HG03432 (cell line): Measurements from ENCODE around the gene ASAP2.
A peak's percentile ranks its signal among the peaks of the same experiment; 100 is the strongest.

ENCODE experiments used
- ATAC-seq: cut with Tn5 transposase; IDR thresholded peaks from one replicate; pipeline ENCODE4 v1.9.1; 2021; ENCODE audit warnings: mild to moderate bottlenecking, moderate library complexity; ENCODE audit not compliant: unreplicated experiment

ASAP2 gene

DNA sequence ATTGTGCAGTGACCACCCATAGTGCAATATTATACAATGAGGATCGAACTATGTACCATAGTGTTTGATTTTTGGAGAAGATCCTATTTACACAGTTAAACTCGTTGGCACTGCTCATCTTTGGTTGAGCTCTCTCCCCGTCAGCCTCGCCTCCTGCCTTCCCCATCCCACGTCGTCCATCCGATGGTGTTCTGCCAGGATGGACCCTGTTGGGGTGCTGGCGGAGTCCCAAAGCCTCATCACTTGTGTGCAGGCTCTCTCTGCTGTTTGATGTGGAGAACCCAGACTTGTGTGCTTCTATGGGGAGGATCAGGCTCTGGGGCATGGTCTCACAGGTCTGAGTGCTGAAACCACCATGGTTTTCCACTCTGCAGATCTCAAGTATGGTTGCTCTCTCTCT, 131.3 kb downstream of the ASAP2 start:
- ATAC-seq = no peak

DNA sequence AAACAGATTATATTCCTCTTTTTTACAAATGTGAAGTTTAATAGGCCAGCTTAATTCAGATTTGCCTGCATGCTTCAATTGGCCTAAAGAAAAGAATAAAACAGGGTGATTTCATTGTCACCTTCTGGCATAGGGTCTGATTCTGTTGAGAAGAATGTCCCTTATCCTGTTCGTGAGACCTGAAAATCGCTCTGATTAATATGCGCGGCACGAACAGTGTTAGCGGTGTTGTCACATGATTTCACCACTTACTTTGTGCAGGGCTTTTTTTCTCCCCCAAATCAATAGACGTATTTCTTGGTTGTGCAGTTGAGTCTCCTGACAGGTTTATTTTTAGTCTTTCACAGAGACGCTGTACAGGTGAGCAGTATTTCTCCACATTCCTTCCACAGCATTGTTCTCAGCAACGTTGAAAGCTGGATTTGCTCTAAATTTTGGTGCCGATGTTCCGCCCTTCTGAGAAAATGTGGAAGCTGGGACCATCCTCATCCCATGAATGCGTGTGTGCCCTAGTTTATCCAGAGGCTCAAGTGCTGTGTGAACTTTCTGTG, 134.8 kb downstream of the ASAP2 start:
- no peak for ATAC-seq

GRCh38 chr2:9342659-9343058, 136.0 kb downstream of the ASAP2 start:
- no peak for ATAC-seq

GRCh38 chr2:9343524-9343923, 136.9 kb downstream of the ASAP2 start:
- ATAC-seq = no peak

DNA sequence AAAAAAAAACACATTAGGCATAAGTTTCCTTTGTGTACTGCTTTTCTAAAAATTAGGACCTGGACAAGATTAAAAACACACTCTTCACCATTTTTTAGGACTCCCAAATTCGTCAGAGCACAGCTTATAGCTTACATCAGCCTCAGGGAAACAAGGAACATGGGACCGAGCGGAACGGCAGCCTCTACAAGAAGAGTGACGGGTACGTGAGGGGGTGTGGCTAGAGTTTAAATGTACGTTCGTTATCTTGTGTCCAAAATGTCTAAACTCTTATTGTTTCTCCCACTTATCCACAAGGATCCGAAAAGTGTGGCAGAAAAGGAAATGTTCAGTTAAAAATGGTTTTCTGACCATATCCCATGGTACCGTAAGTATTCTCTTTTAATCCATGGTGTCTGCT, 137.8 kb downstream of the ASAP2 start:
- ATAC-seq = no peak

DNA sequence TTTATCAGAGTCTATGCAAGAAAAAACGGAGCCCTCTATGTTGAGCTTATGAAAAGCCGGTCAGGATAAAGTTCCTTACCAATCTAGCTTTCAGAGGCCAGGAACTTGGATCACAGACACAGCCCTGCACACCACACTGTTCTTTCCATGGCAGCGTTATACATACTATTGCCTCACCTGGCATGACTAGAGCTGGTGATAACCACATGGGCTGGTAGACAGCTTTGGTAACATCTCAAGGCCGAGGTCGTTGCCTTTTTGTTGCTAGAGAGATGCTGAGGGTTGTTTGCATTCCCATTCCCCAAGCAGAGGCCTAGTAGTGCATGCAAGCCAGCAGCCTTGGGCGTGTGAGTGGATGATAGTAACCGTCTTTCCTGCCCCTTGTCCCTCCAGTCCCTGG, 138.7 kb downstream of the ASAP2 start:
- ATAC-seq = no peak

GRCh38 chr2:9345997-9346396, 139.4 kb downstream of the ASAP2 start:
- ATAC-seq = no peak

DNA sequence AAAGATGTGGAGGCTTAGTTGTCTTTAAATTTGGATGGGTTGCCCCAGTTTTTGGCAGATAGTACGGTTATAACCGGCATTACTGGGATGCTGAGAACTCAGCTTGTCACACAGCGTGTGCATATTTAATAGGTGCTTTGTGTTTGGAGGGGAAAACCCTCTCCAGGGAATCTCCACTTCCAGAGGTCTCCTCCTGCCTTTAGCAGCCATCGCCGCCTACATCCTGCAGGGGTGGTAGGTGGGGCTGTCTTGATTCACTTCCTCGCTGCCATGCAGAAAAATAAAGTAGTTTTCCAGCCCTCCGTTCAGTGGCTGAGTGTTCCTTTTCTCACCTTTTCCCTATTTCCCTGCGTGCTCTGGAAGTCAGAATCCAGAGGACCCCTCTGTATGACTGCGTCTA, 140.3 kb downstream of the ASAP2 start:
- no peak for ATAC-seq

- ATAC-seq = no peak
These were observed 140.8 kb downstream of the ASAP2 start for GRCh38 chr2:9347411-9347881.

DNA sequence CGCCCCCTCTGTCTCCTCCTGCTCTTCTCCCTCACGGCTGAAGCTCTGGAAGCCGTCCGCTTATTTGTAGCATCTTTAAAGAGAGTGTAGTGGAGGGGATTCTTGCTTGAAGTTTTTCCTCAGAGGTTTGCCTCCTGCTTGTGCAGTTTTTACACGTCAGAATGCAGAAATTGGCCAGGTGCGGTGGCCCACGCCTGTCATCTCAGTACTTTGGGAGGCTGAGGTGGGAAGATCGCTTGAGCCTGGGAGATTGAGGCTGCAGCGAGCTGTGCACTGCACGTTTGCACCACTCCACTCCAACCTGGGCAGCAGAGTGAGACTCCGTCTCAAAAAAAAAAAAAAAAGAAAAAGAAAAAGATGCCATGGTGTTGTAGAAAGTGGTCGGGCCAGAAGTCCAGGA, 147.7 kb downstream of the ASAP2 start:
- no peak for ATAC-seq

DNA sequence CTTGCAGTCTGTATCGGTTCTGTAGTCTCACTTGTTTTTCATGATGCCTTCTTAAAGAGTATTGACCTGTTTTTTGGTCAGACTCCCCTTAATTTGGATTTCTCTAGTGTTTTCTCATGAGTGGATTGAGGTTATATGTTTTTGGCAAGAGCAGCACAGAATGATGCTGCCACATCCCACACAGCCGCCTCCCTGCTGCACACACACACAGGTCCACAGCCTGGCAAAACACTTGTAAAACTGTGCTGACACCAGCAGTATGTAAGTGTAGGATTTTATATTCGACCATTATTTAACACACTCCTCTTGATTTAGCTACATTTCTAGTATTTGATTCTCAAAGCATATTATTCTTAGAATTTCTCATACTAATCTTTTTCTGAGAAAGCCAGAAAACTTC, 148.7 kb downstream of the ASAP2 start:
- ATAC-seq = no peak

GRCh38 chr2:9355716-9356115, 149.1 kb downstream of the ASAP2 start:
- no peak for ATAC-seq

DNA sequence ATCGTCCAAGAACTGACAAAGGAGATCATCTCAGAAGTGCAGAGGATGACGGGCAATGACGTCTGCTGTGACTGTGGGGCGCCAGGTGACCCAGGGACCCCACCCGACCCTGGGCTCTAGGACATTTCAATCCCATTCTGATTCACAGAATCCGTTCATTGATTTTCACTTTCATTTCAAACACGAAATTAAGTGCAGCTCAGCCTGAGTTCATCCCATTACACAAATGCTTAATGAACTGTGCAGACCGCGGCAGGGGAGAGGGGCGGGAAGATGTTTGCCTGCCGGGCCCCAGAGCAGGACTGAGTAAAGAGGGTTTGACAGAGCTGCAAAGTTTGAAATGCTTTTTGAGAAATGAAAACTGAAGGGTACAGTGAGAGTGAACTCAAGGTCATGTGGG, 149.6 kb downstream of the ASAP2 start:
- no peak for ATAC-seq

GRCh38 chr2:9358846-9359245, 152.2 kb downstream of the ASAP2 start:
- no peak for ATAC-seq

DNA sequence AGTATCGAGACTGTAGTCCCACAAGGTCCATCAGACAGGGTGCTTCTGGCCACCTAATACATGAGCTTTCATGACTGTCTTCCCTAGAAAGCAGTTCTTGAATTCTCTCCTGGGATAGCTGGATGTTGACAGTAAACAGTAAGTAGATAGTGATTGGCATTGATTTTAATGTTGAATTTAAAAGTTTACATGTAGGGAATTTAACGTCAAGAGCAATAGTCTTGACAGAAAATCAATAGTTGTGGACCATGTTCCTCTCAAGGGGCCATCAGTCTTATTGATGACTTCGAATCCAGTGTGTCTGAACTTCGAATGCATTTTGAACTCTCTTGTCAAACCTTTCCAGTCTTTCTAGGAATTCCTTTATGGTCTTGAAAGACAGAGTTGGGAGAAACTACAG, 152.9 kb downstream of the ASAP2 start:
- ATAC-seq = no peak

DNA sequence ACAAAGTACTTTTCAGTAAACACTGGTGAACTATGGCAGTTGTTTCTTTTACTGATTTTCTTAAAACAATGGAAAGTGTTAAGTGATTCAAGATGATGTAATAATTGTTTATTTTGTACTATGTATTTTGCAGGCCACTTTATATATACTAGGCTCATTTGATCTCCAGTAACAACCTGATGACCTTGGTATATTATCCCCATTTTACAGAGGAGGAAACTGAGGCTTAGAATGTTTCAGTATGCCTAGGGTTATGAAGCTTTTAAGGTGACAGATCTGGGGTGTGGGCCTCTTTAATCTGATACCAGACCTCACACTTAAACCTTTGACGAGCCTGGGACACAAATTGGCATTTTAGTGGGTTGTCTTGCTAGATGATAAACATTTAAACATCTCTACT, 153.5 kb downstream of the ASAP2 start:
- no peak for ATAC-seq

DNA sequence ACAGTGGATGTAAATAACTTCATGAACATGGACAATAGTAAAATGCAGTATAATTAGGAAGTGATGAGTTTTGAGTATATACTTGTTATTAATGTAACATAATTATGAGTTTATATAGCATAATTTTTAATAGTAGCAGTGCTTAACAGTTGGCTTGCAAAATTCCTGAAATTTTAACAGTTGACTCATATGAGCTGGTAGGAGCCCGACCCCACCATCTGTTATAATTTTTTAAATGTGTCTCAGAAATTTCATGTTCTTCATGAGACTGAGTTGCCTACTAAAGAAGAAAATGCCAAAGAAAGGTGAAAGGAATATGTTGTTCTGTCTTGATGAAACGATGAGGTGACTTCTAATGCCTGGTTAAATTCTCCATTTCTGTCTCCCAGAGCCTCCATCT, 154.1 kb downstream of the ASAP2 start:
- ATAC-seq = no peak

DNA sequence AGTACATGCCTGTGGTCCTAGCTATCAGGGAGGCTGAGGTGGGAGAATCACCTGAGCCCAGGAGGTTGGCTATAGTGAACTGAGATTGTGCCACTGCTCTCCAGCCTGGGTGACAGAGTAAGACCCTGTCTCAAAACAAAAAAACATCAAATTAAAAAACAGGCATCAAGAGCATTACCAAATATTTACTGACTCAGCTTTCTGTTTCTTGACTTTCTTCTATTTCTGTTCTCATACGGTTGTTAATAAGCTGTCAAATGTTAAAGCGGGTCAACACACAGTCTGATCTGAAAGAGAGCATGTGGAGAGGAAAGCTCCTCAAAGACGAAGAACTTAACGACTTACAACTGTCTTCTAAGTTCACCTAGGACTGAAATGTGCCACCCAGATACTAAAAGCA, 157.8 kb downstream of the ASAP2 start:
- ATAC-seq = no peak

DNA sequence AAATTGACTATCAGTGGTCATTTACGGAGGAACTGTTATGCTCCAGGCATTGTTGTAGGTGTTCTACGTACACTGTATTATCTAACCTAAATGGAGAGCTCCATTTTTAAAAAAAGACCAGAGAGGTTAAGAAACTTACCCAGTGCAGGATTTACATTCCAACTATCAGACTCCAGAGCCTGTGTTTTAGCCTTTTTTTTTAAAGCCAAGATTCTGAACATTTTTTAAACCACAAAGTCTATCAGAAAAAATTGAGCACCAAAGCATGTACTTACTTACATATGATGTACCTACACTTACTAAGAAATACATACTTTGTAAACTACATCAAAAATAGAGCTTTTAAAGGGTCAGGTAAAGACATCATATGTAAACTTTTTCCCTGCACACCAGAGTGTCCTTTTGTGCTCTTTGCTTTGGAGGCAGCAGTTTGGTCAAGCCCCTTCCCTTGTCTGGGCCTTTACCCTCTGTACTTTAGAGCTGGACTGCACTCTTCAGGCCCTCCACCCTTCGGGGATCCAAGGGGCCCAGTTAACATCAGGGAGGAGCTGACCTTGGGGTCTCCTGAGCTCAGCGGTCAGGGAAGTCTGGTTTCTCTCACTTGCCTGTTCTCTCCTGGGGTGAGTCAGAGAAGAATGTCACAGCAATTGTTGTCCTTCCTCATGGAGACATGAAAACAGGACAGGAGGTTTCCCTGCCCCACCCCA, 158.3 kb downstream of the ASAP2 start:
- no peak for ATAC-seq

DNA sequence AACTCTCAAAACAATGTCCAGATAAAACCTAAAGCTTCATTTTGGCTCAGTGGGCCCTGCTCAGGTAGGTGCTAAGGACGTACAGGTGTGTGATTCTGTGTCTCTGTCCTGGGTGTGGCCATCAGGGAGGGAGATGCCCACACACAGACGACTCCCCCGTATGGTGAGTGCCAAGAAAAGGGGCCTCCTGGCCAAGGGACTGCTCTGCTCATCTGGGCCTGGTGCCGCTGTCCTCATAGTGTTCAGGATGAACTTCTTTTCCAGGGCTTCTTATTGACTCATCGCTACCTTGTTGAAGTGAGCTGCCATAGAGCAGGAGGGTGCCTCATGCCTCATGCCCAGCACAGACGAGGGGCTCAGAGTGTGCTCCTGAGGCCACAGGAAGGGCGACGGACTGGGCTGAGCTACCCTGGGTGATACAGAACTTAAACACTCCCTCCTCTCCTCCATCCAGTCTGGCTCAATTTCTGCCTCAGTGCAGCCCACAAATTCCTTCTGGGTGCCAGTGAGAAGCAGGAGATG, 158.9 kb downstream of the ASAP2 start:
- ATAC-seq = no peak

DNA sequence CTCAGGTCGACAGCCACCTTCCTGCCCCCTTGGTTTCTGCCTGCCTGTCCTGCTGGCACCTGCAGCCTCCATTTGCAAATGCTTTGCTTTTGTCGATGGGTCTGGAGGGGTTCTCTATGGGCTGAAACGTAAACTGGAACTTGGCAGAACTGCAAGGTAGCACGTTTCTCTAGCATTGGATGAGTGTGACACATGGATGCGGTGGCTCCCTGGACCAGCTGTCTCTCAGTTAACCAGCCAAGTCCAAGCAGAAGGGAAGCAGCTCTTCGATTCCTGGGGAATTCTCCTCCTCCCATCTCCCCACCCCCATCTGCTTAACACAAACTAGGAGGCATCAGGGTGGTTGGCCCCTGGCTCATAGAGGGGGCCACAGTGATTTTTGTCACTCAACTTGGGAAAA, 159.4 kb downstream of the ASAP2 start:
- ATAC-seq = no peak

- ATAC-seq = no peak
These were observed 164.1 kb downstream of the ASAP2 start for GRCh38 chr2:9370746-9371145.

GRCh38 chr2:9373047-9373446, 166.4 kb downstream of the ASAP2 start:
- ATAC-seq = peak; percentile 73
